Activated CD4-positive, alpha-beta T cell treated with anti-CD3 and anti-CD28 coated beads, Interleukin-2, amount 50 U/mL, for 1 hour (primary cell): ENCODE measurements around the gene CEP250.

Source experiments
- DNase-seq: peaks from one replicate; pipeline ENCODE4 v3.0.0-alpha.2; 2020

Gene CEP250

DNA sequence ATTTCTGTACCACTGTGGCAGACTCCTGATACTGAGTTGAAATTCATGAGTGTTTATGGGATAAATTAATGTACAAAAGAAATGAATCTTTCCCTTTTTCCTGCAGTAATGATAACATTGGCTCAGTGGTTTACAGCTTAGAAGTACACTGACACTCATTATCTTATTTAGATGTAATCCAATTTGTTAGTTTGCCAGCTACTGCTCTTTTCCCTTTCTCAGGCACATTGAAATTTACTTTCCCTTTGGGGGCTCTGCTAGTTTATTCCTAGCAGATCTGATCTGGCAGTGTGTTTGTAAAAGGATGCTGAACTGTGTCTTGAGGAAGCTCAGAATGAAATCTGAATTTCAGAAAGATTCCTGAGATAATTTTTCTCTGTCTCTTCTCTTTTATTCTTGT lies 3.0 kb downstream of the CEP250 start:
- no peak for DNase-seq

DNA sequence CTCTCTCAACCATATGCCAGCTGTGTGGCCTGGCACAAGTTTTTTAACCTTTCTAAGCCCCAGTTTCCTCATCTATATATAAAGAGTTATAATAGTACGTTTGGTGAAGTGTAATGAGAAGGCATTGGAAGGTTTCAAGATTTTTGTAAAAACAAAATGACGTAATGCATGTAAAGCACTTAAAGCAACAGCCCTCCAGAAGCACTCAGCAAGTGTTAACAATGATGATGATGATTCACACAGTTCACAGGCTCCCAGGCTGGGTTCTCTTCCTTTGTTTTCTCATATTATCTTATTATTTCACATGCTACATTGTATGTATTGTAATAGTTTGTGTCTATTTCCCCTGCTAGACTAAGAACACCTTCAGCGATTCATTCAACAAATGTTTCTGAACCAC lies 6.2 kb downstream of the CEP250 start:
- no peak for DNase-seq

DNA sequence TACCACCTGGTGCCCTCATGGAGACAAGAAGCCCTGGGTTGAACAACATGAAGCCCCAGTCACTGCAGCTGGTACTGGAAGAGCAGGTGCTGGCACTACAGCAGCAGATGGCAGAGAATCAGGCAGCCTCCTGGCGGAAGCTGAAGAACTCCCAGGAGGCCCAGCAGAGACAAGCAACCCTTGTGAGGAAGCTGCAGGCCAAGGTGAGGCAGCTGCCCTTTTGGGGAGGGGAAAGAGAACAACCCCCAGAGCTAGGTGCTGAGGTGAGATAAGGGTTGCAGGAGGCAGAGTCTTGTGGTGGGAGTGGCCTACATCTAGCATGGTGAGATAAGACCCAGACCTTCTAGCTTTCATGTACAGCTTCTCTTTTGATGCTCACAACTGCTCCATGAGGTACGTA lies 7.0 kb downstream of the CEP250 start:
- no peak for DNase-seq

DNA sequence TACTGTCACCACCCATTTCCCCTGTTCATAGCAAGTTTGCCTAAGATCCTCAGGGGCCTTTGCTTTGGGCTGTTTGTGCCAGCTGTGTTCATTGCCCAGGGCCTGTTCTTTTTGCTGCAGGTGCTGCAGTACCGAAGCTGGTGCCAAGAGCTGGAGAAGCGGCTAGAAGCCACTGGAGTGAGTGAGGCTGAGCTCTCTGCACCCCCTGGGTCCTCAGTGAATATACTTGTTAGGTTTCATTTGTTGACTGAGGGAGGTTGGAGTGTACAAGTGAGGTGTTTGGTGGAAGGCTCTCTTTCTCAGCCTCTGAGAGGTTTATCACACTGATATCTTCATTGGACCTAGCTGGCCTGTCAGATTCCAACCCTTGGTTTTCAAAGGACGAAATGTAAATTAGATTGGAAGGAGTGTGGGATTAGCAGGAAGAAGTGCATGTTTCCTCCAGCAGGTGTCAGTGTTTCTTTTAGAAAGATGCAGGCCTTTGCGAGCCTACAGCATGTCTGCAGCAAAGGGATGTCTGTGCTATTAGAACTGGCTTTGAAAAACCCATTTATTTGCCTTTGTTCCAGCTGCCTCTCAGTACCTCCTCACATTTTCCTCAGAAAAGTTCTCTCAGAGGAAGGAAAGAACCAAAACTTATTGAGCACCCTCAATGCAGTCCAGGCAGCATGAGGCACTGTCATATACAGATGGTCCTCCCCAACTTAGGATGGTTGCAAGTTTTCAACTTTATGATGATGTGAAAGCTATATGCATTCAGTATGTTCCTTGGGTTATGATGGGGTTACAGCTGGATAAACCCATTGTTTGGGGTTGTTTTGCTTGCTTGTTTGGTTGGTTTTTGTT lies 8.3 kb downstream of the CEP250 start:
- DNase-seq: peak; percentile 38

DNA sequence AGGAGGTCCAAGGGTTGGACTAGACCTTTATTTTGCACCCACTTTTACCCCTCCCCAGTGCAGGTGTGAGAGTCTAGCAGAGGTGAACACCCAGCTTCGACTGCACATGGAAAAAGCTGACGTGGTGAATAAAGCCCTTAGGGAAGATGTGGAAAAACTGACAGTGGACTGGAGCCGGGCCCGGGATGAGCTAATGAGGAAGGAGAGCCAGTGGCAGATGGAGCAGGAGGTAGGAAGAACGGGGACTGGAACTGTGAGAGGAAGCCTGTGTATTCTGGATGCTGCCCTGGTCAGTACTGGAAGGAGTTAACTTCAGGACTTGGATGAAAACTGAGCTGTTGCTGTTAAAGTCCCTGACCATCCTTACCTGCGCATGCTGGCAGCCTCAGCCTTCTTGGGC lies 10.6 kb downstream of the CEP250 start:
- DNase-seq: no peak

DNA sequence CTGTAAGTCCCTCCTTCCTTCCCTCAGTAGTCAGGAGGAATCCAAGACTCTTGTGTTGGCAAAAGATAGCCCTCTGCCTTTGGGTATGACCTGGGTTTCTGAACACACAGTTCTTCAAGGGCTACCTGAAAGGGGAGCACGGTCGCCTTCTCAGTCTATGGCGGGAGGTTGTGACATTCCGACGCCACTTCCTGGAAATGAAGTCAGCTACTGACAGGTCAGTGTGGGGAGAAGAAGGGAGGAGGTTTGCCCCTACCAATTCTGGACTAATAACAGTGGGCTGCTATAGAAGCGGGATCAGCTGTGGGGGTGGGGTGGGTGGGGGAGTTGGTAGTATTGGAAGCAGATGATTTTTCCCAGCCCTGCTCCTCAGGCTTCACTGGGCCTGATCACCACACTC lies 11.5 kb downstream of the CEP250 start:
- DNase-seq: no peak

DNA sequence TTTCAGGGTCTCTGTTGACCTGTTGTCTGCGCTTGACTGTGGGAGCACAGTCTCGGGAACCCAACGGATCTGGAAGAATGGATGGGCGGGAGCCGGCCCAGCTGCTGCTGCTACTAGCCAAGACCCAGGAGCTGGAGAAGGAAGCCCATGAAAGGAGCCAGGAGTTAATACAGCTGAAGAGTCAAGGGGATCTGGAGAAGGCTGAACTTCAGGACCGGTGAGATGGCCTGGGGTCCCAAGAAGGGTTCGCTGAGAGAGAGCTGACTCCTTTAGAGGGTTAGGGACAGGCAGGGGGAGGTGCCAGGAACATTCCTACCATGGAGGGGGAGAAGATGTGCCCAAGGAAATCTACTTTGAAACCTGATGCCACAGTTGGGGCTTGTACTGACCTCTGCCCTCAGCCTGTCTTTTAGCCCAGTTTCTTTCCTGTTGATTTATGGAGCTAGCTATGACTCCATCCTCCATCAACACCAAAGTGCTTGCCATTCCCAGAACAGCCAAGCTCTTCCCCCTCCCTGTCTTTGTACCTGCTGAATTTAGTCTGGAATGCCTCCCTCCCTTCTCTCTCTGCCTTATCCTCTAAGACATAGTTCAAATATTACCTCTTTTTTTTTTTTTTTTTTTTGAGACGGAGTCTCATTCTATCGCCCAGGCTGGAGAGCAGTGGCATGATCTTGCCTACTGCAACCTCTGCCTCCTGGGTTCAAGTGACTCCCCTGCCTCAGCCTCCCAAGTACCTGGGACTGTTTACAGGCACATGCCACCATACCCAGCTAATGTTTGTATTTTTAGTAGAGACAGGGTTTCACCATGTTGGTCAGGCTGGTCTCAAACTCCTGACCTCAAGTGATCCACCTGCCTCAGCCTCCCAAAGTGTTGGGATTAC lies 12.2 kb downstream of the CEP250 start:
- DNase-seq: no peak

DNA sequence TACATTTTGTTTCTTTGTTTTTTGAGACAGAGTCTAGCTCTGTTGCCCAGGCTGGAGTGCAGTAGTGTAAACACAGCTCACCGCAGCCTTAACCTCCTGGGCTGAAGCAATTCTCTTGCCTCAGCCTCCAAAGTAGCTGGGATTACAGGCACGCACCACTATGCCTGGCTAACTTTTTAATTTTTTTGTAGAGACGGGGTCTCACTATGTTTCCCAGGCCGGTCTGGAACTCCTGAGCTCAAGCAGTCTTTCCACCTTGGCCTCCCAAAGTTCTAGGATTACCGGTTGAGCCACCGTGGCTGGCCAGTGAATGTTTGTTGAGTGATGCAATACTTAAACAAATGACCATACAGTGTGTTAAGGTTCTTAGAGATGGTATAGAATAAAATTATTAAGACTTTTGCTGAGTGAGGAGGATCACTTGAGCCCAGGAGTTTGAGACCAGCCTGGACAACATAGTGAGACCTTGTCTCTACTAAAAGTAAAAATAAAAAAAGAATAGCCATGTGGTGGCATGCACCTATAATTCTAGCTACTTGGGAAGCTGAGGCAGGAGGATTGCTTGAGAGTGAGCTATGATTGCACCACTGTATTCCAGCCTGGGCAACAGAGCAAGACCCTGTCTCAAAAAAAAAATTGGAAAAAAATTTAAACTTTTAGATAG lies 13.4 kb downstream of the CEP250 start:
- no peak for DNase-seq

DNA sequence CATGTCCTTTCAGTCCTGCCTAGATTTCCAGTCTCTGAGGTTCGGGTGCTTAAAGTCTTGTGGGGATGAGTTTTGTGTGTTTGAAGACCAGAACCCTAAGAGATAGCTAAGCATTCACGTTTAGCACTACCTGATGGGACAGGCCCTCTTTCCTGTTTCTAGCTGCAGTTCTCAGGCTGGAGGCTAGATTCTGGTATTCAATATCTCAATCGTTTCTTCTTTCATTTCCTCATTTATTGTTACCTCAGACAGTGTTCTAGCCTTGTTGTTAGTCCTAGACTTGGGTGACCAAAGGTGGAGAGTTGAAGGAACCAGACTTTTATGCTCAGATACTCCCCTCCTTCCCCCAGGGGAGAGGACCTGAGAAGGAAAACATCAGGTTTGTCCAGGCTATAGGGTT lies 16.8 kb downstream of the CEP250 start:
- no peak for DNase-seq

DNA sequence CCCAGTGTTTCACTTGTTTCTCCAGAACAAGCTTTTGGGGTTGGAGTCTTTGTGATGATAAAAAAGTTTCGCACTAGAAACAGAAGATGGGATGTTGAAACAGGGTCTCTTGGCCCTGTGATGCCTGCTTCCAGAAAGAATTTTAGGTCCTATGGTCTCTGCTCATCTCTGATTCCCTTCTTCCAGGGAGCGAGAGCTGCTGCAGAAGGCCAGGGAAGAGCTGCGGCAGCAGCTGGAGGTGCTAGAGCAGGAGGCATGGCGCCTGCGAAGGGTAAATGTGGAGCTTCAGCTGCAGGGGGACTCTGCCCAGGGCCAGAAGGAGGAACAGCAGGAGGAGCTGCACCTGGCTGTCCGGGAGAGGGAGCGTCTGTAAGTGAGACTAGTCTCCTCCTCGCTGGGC lies 18.3 kb downstream of the CEP250 start:
- DNase-seq: no peak

DNA sequence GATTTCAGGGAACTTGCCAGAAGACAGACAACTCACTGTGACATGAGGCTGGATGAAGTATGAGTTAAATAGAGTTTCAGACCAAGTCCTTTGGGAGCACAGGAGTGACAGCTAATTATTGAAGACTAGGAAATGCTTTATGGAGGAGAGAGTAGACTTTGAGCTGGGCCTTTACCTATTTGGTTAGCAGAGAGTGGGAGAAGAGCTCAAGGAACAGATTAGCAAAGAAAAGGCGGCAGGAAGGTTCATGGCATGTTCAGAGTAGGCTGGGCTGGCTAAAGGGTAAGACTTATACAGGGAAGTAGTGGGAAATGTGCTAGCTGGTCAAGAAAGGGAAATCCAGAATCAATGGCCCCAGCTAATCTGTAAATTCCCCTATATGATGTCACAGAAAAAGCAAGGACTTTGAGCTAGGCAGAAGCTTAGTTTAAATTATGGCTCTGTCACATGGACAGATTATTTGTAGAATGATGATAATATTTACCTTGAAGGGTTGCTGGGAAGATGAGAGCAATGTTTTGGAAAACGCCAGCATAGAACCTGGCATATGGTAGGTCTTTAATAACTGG lies 19.0 kb downstream of the CEP250 start:
- DNase-seq: no peak

DNA sequence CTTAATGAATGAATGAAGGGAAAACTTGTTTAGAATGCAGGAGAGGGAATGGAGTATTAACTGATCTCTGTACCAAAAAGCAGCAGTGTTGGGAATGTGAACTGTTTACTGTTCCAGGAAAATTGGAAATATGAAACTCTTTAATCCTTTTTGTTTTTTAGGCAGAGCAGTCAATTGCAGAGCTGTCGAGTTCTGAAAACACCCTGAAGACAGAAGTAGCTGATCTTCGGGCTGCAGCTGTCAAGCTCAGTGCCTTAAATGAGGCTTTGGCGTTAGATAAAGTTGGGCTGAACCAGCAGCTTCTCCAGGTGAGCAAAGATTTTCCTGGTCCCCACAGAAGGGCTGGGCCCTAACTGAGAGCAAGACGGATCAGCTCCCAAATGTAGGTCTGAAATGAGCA lies 20.9 kb downstream of the CEP250 start:
- DNase-seq: no peak

DNA sequence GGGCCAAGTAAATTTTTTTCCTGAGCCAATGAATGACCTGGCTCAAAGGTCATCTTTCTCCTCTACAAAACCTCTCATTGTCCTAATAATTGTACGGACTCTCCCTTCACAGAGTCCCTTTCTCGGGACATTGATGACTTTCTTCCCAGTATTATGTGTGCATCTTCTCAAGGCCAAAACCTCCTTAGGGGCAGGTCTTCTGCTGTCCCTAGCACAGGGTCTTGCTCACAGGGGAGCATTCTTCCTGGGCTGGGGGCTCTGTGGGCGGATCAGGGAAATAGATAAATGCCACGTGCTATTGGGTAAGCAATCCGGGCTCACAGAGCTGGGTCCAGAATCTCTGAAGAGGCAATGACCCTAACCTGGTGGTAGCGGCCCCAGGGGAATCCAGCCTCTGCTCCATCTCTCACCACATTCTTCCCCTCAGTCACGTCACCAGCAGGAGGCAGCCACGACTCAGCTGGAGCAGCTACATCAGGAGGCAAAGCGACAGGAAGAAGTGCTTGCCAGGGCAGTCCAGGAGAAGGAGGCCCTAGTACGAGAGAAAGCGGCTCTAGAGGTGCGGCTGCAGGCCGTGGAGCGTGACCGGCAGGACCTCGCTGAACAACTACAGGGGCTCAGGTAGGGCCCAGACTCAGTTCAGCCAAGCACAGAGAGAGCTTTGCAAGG lies 23.5 kb downstream of the CEP250 start:
- no peak for DNase-seq

DNA sequence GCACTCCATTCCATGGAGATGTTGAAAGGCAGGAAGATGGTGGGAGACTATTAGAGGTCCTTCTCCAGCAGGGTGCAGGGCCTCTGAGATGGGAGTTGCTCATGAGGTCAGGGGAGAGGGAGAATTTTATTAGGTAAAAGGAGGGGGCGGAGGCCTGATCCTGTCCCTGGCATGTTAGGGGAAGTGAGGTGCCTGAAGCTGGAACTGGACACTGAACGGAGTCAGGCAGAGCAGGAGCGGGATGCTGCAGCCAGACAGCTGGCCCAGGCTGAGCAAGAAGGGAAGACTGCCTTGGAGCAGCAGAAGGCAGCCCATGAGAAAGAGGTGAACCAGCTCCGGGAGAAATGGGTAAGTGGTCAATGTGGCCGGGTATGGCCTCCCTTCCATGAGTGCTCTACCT lies 24.4 kb downstream of the CEP250 start:
- no peak for DNase-seq

DNA sequence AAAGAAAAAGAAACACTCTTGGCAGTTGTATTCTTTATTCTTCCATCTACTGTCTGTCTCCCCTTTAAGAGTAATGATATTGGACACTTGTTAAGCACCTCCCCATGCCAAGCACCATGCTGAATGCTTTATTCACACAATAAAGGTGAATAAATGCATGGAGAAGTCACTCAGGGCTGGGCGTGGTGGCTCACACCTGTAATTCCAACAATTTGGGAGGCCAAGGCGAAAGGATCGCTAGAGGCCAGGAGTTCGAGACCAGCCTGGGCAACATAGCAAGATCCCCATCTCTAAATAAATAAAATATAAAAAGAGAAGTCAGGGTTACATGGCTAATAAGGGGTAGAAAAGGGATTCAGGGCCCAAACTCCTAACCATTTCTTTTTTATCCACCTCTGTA lies 32.1 kb downstream of the CEP250 start:
- no peak for DNase-seq

DNA sequence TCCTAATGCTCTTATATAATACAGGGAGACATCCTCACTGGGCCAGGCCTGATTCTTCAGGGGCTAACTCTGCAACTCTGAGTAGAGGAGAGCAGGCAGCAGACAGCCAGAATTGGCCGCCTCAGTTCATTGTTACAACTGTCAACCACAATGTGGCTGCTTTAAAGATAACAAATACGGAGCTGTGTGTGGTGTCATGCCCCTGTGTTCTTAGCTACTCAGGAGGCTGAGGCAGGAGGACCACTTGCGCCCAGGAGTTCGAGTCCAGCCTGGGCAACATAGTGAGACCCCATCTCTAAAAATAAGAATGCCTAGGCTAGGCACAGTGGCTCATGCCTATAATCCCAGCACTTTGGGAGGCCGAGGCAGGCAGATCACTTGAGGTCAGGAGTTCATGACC lies 34.3 kb downstream of the CEP250 start:
- no peak for DNase-seq

DNA sequence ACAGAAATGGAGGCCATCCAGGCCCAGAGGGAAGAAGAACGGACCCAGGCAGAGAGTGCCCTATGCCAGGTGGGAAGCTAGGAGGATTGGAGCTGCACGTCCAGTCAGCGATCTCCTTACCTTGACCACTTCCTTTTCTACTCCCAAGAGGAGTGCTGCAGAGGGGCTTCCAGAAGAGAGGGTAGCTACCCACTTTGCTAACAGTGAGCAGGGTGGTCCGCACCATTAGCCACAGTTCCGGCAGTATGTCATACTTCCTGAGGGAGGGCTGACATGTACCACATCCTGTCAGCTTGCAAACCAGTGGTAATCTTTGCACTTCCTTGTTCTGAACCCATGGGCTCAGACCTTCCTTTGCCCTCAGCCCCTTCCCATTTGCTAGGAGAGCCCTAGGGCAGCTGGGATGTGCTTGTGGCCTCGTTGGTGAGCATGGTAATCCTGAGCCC lies 35.4 kb downstream of the CEP250 start:
- peak; percentile 51 for DNase-seq

DNA sequence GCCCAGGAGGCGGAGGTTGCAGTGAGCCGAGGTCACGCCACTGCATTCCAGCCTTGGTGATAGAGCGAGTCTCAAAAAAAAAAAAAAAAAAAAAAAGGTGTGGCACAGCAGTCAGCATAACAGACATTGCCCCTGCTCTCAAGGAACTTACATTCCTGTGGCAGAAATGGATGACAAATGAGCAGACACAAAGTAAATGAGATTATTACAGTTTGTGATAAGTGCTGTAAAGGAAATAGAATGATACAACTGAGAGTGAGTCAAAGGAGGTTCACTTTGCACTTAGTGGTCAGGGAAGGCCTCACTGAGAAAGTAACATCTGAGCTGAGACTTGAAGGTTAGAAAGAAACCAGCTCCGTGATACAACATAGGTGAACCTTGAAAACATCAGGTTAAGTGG lies 36.4 kb downstream of the CEP250 start:
- no peak for DNase-seq

DNA sequence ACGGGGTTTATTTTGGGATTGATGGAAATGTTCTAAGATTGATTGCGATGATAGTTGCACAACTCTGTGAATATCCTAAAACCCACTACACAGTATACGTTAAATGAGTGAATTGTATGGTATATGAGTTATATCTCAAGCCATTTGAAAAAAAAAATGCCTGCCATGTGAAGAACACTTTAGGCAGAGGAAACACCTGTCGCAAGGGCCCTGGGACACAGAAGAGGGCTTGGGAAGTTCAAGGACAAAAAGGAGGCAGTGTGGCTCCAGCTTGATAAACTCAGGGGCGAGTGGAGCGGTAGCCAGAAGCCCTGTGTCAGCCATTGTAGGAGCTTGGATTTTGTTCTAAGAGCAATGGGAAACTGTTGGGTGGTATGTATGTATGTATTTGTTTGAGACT lies 37.0 kb downstream of the CEP250 start:
- DNase-seq: no peak

DNA sequence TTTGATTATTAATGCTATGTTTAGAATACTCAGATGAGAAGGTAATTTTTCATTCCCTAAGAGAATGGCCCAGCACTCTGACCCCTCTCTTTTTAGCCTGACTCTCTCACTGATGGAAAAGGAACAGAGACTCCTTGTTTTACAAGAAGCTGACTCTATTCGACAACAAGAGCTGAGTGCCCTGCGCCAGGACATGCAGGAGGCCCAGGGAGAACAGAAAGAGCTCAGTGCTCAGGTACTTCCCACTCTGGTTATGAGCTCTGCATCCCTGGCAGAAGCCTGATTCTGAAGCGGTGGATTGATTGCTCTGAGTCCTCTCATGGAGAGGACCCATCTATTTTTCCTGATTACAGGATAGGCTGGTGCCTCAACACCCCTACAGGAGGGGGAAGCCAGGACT lies 41.1 kb downstream of the CEP250 start:
- DNase-seq: no peak

DNA sequence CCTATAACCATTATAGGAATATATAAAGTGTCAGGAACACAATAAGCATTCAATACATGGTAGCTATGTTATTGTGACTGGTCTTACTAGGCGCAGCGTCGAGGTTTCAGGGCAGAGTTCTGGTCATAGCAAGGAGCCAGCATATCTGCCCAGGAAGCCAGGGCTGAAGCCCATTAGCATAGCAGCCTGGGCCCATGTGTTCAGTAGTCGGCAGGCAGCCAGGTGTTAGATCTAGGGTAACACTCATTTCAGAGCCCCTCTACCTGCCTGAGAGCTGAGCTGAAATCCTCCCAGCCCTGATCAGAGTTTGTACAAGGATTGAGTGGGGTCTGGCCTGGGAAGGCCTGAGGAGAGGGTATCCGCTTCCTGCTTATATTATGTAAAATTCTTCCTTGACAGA lies 41.9 kb downstream of the CEP250 start:
- DNase-seq: no peak

DNA sequence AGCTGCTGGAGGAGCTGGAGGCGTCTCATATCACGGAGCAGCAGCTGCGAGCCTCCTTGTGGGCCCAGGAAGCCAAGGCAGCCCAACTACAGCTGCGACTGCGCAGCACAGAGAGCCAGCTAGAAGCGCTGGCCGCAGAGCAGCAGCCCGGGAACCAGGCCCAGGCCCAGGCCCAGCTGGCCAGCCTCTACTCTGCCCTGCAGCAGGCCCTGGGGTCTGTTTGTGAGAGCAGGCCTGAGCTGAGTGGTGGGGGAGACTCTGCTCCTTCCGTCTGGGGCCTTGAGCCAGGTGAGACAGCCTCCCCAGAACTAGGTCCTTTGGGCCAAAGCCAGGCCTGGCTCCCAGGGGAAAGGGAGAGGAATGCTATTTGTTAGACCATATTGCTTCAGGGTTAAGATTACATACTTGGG lies 42.4 kb downstream of the CEP250 start:
- DNase-seq: no peak

DNA sequence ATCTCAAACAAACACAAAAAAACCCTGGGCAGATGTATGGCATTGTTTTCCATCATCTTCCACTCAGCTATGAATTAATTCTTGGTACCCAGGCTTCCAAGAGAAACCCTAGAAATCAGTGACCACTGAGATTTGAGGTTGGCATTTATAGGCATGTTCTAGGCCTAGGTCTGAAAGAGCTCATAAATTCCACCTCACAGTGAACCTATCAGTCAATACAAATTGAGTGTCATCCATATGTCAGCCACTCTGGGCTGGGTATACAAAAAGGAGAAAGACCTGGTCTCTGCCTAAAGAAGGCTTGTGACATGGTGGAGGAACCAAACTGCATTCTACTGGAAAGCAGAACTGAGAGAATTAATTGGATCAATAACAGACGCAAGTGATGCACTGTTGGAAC lies 43.9 kb downstream of the CEP250 start:
- no peak for DNase-seq
